K562 (cell line): ENCODE measurements around the gene BROX. TPM values are rescaled to one million over a fixed set of nuclear protein-coding genes. Genes with fewer than 3 reads are reported as not detected.

Experiments
- ATAC-seq: fragments of 200-7000 bp; cut with Tn5 transposase; 3 replicates; pipeline ENCODE4 v1.9.1; 2020; ENCODE audit warnings: moderate library complexity
- BruUV-seq: library from RNA; stranded (reverse); fragments of 400-500 nt; replicated peaks from 2 replicates; lab custom pipeline; 2021; lab: Mats Ljungman, UMichigan
- CTCF ChIA-PET: fragments of 300-600 bp; formaldehyde crosslinking; extraction: SDS; loops from one replicate; lab custom pipeline; 2021; ENCODE audit warnings: low intra/inter-chr PET ratio; lab: Yijun Ruan, JAX
- POLR2A ChIA-PET: fragments of 300-600, 350-650 bp; sonication (Branson Sonifier 250); formaldehyde crosslinking; extraction: SDS; loops from one replicate; lab custom pipeline; 2021; ENCODE audit warnings: antibody characterized with exemption, inconsistent platforms; lab: Yijun Ruan, JAX
- DNase-seq, 4 experiments: peaks; one replicate each; pipeline versions ENCODE4 v3.0.0 to v3.0.0-alpha.2; 2011 to 2018; ENCODE audit warnings: low spot score in 3 of 4, mixed read lengths in 3 of 4; ENCODE audit errors: extremely low read depth in 1 of 4
- FAIRE-seq: peaks from 2 replicates; lab custom pipeline; 2011; peaks lifted over from hg19 to GRCh38; lab: Jason Lieb, UNC
- H2AFZ ChIP-seq: 2 replicates; pipeline ENCODE4 v1.6.0; 2011; ENCODE audit warnings: low read depth, low read length, control low read depth, inconsistent platforms
- H3K27ac ChIP-seq: fragments of 200-600 bp; 3 replicates; pipeline ENCODE4 v1.8.0; 2011; ENCODE audit warnings: low read depth, mild to moderate bottlenecking, control low read depth, inconsistent platforms, low read length, moderate library complexity, mixed read lengths; ENCODE audit errors: extremely low read depth
- H3K27me3 ChIP-seq, 2 experiments: fragments of 300-600 bp in 1 of 2; 2 replicates in 1 of 2; 3 replicates in 1 of 2; pipeline versions ENCODE4 v1.6.0 to v1.8.0; 2011; ENCODE audit warnings: inconsistent platforms in 2 of 2, low read length in 2 of 2, mild to moderate bottlenecking in 1 of 2, mixed read lengths in 1 of 2, moderate library complexity in 1 of 2; ENCODE audit not compliant: control insufficient read depth in 2 of 2, insufficient read depth in 2 of 2
- H3K36me3 ChIP-seq: fragments of 300-600 bp; 3 replicates; pipeline ENCODE4 v1.8.0; 2011; ENCODE audit warnings: mild to moderate bottlenecking, low read length, inconsistent platforms; ENCODE audit not compliant: control insufficient read depth, insufficient read depth
- H3K4me1 ChIP-seq, 2 experiments: fragments of 200-600 bp in 1 of 2; replicated peaks in 1 of 2; 2 replicates in 1 of 2; 3 replicates in 1 of 2; pipeline versions ENCODE4 v1.5.1 to v1.8.0; 2011; ENCODE audit warnings: inconsistent platforms in 2 of 2, low read length in 2 of 2, mild to moderate bottlenecking in 1 of 2, mixed read lengths in 1 of 2, moderate library complexity in 1 of 2; ENCODE audit not compliant: control insufficient read depth in 2 of 2, insufficient read depth in 2 of 2
- H3K4me2 ChIP-seq: 2 replicates; pipeline ENCODE4 v1.6.1; 2011; ENCODE audit warnings: low read length, control low read depth, inconsistent platforms, mixed read lengths; ENCODE audit not compliant: insufficient read depth
- H3K4me3 ChIP-seq: fragments of 200-600 bp; sonication (generic), shearing (Covaris generic); 2 replicates; pipeline ENCODE4 v1.5.1; 2016; ENCODE audit warnings: control low read depth, inconsistent platforms
- H3K79me2 ChIP-seq: fragments of 200-600 bp; 3 replicates; pipeline ENCODE4 v1.8.0; 2011; ENCODE audit warnings: low read length, inconsistent platforms; ENCODE audit not compliant: control insufficient read depth, insufficient read depth
- H3K9ac ChIP-seq, 2 experiments: 2 replicates each; pipeline versions ENCODE4 v1.6.0 to v1.6.1; 2011; ENCODE audit warnings: low read depth in 2 of 2, low read length in 2 of 2, control low read depth in 1 of 2, inconsistent platforms in 1 of 2, mild to moderate bottlenecking in 1 of 2, mixed read lengths in 1 of 2; ENCODE audit not compliant: insufficient read depth in 1 of 2
- H3K9me1 ChIP-seq: one replicate; pipeline ENCODE4 v1.6.0; 2011; ENCODE audit warnings: inconsistent platforms, mild to moderate bottlenecking, low read length, moderate library complexity; ENCODE audit not compliant: control insufficient read depth, insufficient read depth
- H3K9me3 ChIP-seq: replicated peaks from 2 replicates; pipeline ENCODE4 v1.5.1; 2011; ENCODE audit warnings: low read depth, low read length, inconsistent platforms; ENCODE audit not compliant: control insufficient read depth, insufficient read depth
- H4K20me1 ChIP-seq: replicated peaks from 2 replicates; pipeline ENCODE4 v1.6.1; 2011; ENCODE audit warnings: low read length, inconsistent platforms, mixed read lengths; ENCODE audit not compliant: control insufficient read depth, insufficient read depth
- BDP1 ChIP-seq: IDR thresholded peaks from 3 replicates; pipeline ENCODE4 v1.6.1; 2011; ENCODE audit not compliant: insufficient read length, insufficient read depth
- CHD4 ChIP-seq: fragments of 200-600 bp; sonication (generic); IDR thresholded peaks from 3 replicates; pipeline ENCODE4 v1.6.1; 2012; ENCODE audit warnings: low read depth, mild to moderate bottlenecking, mixed read lengths, low read length, inconsistent platforms; ENCODE audit not compliant: insufficient read depth, insufficient replicate concordance, poor library complexity, severe bottlenecking
- COPS2 ChIP-seq: fragments of 450-650 bp; conservative IDR thresholded peaks from 2 replicates; pipeline ENCODE4 v1.6.1; 2016; ENCODE audit warnings: mild to moderate bottlenecking, moderate library complexity
- FOXP1 ChIP-seq: sonication (generic); formaldehyde crosslinking; IDR thresholded peaks from 2 replicates; pipeline ENCODE4 v1.8.0; 2022; ENCODE audit warnings: mild to moderate bottlenecking, missing genetic modification reagents
- HNRNPUL1 ChIP-seq: fragments of 200-400 bp; formaldehyde crosslinking; IDR thresholded peaks from 2 replicates; pipeline ENCODE4 v1.6.1; 2017; ENCODE audit warnings: low read length
- NFXL1 ChIP-seq: fragments of 450-650 bp; formaldehyde crosslinking; IDR thresholded peaks from 2 replicates; pipeline ENCODE4 v1.4.0; 2021; ENCODE audit warnings: mild to moderate bottlenecking
- PCBP2 ChIP-seq: fragments of 200-400 bp; formaldehyde crosslinking; IDR thresholded peaks from 2 replicates; pipeline ENCODE4 v1.6.1; 2018; ENCODE audit warnings: low read length, low read depth, mild to moderate bottlenecking, moderate library complexity; ENCODE audit not compliant: poor library complexity, severe bottlenecking
- RAD21 ChIP-seq, 2 experiments: fragments of 250-450 bp in 1 of 2; fragments of 450-650 bp in 1 of 2; sonication (Bioruptor Pico) in 1 of 2; formaldehyde crosslinking in 1 of 2; IDR thresholded peaks in 1 of 2; conservative IDR thresholded peaks in 1 of 2; 2 replicates each; pipeline versions ENCODE4 v1.4.0 to v1.8.0; 2020 to 2022; ENCODE audit warnings: mild to moderate bottlenecking in 2 of 2, moderate library complexity in 1 of 2
- RB1 ChIP-seq: fragments of 450-650 bp; IDR thresholded peaks from 2 replicates; pipeline ENCODE4 v1.6.1; 2017; ENCODE audit warnings: low read depth, mild to moderate bottlenecking
- SMARCA4 ChIP-seq: fragments of 450-650 bp; IDR thresholded peaks from 2 replicates; pipeline ENCODE4 v1.6.1; 2016
- SMARCA5 ChIP-seq: fragments of 450-650 bp; IDR thresholded peaks from 2 replicates; pipeline ENCODE4 v1.6.1; 2016
- SP2 ChIP-seq: IDR thresholded peaks from 2 replicates; pipeline ENCODE4 v1.6.1; 2011; ENCODE audit warnings: mild to moderate bottlenecking, low read depth, low read length, moderate library complexity; ENCODE audit not compliant: poor library complexity, severe bottlenecking; ENCODE audit errors: extremely low read depth
- SRSF1 ChIP-seq: fragments of 200-400 bp; formaldehyde crosslinking; IDR thresholded peaks from 2 replicates; pipeline ENCODE4 v1.6.1; 2017; ENCODE audit warnings: mild to moderate bottlenecking, low read depth, low read length, moderate library complexity
- ZNF224 ChIP-seq: sonication (generic); formaldehyde crosslinking; IDR thresholded peaks from 2 replicates; pipeline ENCODE4 v1.8.0; 2022; ENCODE audit warnings: mild to moderate bottlenecking, missing genetic modification reagents
- ZNF408 ChIP-seq: fragments of 250-450 bp; sonication (Bioruptor Pico); IDR thresholded peaks from 2 replicates; pipeline ENCODE4 v1.4.0; 2020; ENCODE audit warnings: low read depth, mild to moderate bottlenecking, moderate library complexity
- ZNF766 ChIP-seq: fragments of 200-800 bp; sonication (Bioruptor generic); conservative IDR thresholded peaks from 2 replicates; pipeline ENCODE4 v1.6.1; 2016; ENCODE audit warnings: missing genetic modification characterization, missing compliant biosample characterization
- ZNF785 ChIP-seq: fragments of 250-450 bp; sonication (Bioruptor Pico); IDR thresholded peaks from 2 replicates; pipeline ENCODE4 v1.4.0; 2020; ENCODE audit warnings: mild to moderate bottlenecking
- in situ Hi-C: fragments of 300-500 bp; cut with MboI; formaldehyde crosslinking; loops from 4 replicates; pipeline ENCODE4 v1.15.0; 2018; ENCODE audit warnings: inconsistent platforms, mixed read lengths
- intact Hi-C: fragments of 100-400 bp; cut with micrococcal nuclease; formaldehyde crosslinking; loops from 2 replicates; pipeline ENCODE4 v1.14.2; 2022
- polyA plus RNA-seq, 8 experiments: library from polyadenylated mRNA; depleted of rRNA in 4 of 8; stranded (reverse) in 5 of 8; unstranded in 3 of 8; fragments of >200 nt; fragmentation: Nextera tagmentation in 2 of 8; fragmentation: Illumina TruSeq in 1 of 8; extraction: Ambion mirVana in 2 of 8; extraction: Trizol in 1 of 8; gene quantifications; 2 replicates each; pipeline versions ENCODE4 v1.2.1 to v1.2.3, GENCODE V29; 2011 to 2014; ENCODE audit warnings: inconsistent platforms in 1 of 8, missing spikeins in 1 of 8
- total RNA-seq, 7 experiments: library from RNA; depleted of rRNA in 6 of 7; stranded (reverse); fragments of >200 nt in 6 of 7; fragmentation: Illumina TruSeq in 2 of 7; extraction: Trizol in 2 of 7; gene quantifications; 2 replicates each; pipeline versions ENCODE4 v1.2.1 to v1.2.3, GENCODE V29; 2011 to 2021; ENCODE audit warnings: low replicate concordance in 1 of 7
- TF ChIP-seq, protein P1 (sequence below): sonication (generic); formaldehyde crosslinking; IDR thresholded peaks from 2 replicates; pipeline ENCODE4 v1.8.1; 2023; ENCODE audit warnings: mild to moderate bottlenecking, missing genetic modification reagents
- TF ChIP-seq, protein P2 (sequence below): fragments of 450-650 bp; formaldehyde crosslinking; IDR thresholded peaks from 2 replicates; pipeline ENCODE4 v1.4.0; 2022; ENCODE audit warnings: missing genetic modification characterization

BROX gene
- total and polyA plus RNA-seq, 9 of the 15 experiments (the other 6 are each of a cell fraction or from before 2014, with no cell fraction given), result 9.4 to 153 (median 45.1) TPM

DNA sequence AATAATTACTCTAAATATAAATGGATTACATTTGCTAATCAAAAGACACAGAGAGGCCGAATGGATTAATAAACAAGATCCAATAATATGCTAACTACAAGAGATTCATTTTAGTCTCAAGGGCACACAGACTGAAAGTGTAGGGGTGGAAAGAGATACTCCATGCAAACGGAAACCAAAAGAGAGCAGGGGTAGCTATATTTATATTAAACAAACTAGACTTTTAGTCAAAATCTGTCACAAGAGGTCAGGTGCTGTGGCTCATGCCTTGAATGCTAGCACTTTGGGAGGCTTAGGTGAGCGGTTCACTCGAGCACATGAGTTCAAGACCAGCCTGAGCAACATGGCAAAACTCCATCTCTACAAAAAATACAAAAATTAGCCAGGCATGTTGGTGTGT, 68.9 kb downstream of the BROX start (continued):
- TF ChIP-seq, protein P1, sequence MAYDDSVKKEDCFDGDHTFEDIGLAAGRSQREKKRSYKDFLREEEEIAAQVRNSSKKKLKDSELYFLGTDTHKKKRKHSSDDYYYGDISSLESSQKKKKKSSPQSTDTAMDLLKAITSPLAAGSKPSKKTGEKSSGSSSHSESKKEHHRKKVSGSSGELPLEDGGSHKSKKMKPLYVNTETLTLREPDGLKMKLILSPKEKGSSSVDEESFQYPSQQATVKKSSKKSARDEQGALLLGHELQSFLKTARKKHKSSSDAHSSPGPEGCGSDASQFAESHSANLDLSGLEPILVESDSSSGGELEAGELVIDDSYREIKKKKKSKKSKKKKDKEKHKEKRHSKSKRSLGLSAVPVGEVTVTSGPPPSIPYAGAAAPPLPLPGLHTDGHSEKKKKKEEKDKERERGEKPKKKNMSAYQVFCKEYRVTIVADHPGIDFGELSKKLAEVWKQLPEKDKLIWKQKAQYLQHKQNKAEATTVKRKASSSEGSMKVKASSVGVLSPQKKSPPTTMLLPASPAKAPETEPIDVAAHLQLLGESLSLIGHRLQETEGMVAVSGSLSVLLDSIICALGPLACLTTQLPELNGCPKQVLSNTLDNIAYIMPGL (CRISPR knock-in tag), result no peak
- TF ChIP-seq SP2, result no peak
- no peak for TF ChIP-seq ZNF785 (CRISPR knock-in tag)
- no peak for TF ChIP-seq ZNF766 (CRISPR knock-in tag)
- no peak for TF ChIP-seq CHD4
- no peak for TF ChIP-seq PCBP2

DNA sequence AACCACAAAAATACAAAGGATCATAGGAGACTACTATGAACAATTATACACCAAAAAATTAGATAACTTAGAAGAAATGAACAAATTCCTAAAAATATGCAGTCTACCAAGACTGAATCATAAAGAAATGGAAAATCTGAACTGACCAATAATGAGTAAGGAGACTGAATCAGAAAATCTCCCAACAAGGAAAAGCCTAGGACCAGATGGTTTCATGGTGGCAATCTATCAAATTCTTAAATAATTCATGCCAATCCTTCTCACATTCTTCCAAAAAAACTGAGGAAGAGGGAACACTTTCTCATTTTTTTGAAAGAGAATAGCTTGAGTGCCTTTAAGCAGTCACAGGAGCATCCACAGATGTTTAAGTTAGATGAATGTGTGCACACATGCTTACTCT, 70.7 kb downstream of the BROX start:
- H2AFZ ChIP-seq, result no peak overlapping the region
- H3K9me3 ChIP-seq, result no peaks in the 10 kb centered on the region
- POLR2A ChIA-PET, result no interaction called here
- H3K36me3 ChIP-seq, result no peaks in the 10 kb centered on the region
- H3K79me2 ChIP-seq, result no peaks in the 10 kb centered on the region
- no peaks in the 10 kb centered on the region for H3K27me3 ChIP-seq
- no peak overlapping the region for H3K27ac ChIP-seq
- ATAC-seq, result no peak
- no peak overlapping the region for H3K4me2 ChIP-seq
- FAIRE-seq, result no peak
- no TSS peak for BruUV-seq
- intact Hi-C loops, result no loop called here
- no peak overlapping the region for H3K9ac ChIP-seq
- H3K4me3 ChIP-seq, result no peak overlapping the region
- in situ Hi-C loops, result loop anchor here (25.0 kb wide), 1 partner anchor 879 kb away; the partner anchor contains the start of gene CAPN8
- no peaks in the 10 kb centered on the region for H3K4me1 ChIP-seq
- no peaks in the 10 kb centered on the region for H3K9me1 ChIP-seq
- H4K20me1 ChIP-seq, result no peaks in the 10 kb centered on the region
- DNase-seq, result no peak
- CTCF ChIA-PET, result no interaction called here
- TF ChIP-seq SMARCA5 (no peak), ZNF224 (CRISPR knock-in tag) (no peak), BDP1 (no peak), ZNF408 (CRISPR knock-in tag) (no peak), RAD21 (CRISPR knock-in tag; conservative IDR thresholded peaks at IDR 0.05 in 1 of 2, IDR thresholded peaks at IDR 0.05 in 1 of 2) (no peak), SMARCA4 (no peak), SRSF1 (no peak), RB1 (no peak), HNRNPUL1 (no peak), NFXL1 (CRISPR knock-in tag) (no peak), COPS2 (no peak), FOXP1 (no peak)
- TF ChIP-seq, protein P2, sequence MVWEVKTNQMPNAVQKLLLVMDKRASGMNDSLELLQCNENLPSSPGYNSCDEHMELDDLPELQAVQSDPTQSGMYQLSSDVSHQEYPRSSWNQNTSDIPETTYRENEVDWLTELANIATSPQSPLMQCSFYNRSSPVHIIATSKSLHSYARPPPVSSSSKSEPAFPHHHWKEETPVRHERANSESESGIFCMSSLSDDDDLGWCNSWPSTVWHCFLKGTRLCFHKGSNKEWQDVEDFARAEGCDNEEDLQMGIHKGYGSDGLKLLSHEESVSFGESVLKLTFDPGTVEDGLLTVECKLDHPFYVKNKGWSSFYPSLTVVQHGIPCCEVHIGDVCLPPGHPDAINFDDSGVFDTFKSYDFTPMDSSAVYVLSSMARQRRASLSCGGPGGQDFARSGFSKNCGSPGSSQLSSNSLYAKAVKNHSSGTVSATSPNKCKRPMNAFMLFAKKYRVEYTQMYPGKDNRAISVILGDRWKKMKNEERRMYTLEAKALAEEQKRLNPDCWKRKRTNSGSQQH (CRISPR knock-in tag), result no peak
